Left kidney (tissue), 2 donors: Measurements from ENCODE around the gene CYP24A1. TPM values are rescaled to one million over a fixed set of nuclear protein-coding genes. Genes with fewer than 3 reads are reported as not detected.

Experiments used
- DNase-seq: peaks from one replicate; pipeline ENCODE4 v3.0.0-alpha.2; 2013
- polyA plus RNA-seq: library from polyadenylated mRNA; unstranded; fragments of 120-200 nt; gene quantifications from one replicate; pipeline ENCODE4 v1.2.1, GENCODE V29; 2013; ENCODE audit not compliant: insufficient read length

Gene CYP24A1
- polyA plus RNA-seq, 1 donor, result 2.9 TPM

DNA sequence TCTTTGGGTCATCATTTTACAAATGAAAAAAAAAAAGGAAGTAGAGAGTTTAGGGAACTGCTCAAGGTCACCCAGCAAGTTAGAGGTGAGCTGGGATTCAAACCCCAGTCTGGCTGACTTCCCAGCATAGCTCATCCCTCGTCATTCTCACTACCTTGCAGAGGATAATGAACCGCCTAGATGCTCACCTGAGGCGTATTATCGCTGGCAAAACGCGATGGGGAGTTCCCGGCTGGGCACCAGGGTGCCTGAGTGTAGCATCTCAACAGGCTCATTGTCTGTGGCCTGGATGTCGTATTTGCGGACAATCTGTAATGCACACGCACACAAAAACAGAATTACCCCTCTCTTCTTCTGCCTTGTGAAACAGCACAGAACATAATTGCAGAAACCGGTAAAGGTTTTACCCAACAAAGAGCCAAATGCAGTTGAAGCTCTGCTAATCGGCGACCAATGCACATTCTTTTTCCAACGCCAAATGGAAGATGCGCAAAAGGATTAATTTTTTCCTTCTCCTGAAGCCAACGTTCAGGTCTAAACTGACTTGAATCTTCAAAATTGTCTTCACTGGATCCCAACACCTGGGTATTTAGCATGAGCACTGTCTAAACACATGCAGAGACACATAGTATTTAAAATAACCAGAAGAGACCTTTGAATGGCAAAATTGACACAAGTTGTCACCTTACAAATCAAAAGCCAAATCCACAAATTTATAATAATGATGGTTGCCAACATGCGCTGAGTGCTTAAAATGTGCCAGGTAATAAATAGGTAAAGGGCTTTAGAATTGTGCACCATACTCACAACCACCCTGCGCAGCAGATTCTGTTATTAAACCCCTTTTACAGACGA is 16.6 kb downstream of the CYP24A1 start:
- no peak for DNase-seq

DNA sequence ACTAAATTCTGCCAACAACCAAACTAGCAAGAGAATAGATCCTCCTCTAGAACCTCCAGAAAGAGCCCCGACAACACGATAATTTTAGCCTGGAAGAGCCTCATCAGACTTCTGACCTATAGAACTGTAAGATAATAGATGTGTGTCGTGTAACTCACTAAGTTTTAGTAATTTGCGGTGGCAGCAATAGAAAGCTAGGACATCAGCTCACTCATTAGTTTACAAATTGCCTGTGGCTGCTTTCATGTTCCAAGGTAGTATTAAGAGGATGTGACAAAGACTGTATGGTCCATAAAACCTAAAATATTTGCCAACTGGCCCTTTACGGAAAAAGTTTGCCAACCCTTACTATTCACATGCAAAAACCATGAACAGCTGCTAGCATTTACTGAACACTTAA is 17.3 kb downstream of the CYP24A1 start:
- DNase-seq, result no peak

DNA sequence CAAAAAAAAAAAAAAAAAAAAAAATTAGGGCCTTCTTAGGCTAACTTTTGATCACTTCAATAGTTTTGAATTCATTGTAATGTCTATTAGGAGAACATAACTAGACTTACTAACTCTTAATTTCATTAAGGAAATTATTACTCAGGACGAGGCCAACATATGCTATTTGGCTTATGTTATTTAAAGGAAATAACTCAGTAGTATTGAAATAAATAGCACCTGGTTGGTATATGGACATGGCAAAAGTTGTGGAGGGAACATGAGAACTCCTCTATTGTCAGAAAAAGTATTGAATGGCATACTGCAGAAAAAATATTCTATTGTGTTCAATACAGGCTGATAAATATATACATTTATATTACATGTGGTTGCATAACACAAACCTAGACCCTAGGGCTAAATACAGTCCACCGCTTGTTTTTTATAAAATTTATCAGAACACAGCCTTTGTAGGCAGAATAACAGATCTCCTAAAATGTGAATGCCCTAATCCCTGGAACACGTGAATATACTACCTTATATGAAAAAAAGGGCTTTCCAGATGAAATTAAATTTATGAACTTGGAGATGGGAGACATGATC is 18.0 kb downstream of the CYP24A1 start:
- DNase-seq, result no peak

DNA sequence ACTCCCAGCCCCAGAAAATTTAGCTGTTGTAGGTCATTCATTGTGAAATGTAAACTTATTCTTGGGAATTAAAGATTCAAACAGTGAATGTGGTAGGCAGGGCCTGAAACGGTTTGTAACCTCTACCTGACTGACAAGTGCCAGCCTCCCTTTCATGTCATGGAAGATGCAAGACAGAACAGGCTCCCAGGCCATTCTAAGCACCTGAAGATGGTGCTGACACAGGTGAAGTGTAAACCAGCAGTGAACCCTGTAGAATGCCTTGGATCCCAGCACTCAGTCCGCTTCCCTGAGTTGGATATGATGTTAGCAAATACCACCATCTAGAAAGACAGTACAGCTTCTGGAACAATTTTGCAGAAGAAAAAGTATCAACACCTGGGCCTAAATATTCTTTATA is 19.3 kb downstream of the CYP24A1 start:
- DNase-seq, result no peak

- no peak for DNase-seq
Observed at GRCh38 chr20:54153847-54154246, 19.9 kb downstream of the CYP24A1 start.

GRCh38 chr20:54153041-54153327 is 20.8 kb downstream of the CYP24A1 start:
- no peak for DNase-seq

DNA sequence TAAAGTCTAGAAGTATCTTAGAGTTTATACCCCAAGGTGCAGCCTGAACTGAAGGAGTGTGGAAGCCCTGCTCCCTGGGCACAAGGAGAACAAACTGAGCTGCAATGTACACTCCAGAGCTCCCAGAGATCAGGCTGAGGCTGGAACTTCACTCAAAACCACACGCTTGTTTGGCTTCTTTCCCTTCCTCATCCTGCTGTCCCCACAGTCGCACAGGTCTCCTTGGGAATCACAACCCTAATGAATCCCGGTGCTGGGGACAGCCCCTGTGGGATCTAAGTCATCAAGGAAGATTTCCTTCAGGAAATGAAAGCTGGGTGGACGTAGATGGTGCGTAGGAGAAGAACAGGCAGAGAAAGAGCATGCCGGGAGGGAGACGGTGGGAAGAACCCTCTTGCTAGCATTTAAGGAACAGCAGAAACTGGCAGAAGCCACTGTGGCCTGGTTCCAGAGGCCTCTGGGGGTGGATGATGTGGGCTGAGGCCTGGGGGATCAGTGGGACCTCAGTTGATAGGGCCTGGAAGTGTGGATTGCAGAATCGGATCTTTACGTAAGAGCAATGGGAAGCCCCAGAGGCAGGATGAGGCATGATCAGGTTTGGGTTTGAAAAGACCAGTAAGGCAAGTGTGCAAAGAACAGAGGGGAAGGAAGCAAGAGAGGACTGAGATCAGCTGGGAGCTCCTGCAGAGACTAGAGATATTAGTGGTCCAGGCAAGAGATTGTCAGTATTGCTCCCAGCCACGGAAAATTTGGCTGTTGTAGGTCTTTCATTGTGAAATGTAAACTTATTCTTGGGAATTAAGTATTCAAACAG is 21.4 kb downstream of the CYP24A1 start:
- DNase-seq, result no peak

DNA sequence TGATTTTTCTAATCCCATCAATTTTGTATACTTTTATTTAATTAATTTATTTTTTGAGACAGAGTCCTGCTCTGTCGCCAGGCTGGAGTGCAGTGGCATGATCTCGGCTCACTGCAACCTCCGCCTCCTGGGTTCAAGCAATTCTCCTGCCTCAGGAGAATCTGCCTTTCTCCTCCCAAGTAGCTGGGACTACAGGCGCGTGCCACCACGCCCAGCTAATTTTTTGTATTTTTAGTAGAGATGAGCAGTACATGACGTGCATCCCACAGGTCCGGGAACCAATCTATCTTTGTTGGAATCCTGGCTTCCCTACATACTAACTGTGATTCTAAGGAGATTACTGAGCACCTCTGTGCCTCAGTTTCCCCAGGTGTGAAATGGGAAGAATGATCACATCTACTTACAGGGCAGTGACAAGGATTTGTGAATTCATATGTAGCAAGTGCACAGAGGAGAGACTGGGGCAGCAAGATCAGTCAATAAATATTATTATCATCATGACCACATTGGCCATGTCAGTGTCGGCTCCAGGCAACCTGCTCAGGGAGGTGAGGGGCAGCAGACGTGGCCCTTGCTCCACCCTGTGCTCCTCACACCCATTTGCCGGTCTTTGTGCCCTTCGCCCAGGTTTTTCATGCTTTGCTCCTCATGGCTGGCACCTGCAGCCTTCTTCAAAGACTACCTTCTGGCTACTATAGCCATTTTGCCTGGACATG is 22.1 kb downstream of the CYP24A1 start:
- DNase-seq, result no peak

DNA sequence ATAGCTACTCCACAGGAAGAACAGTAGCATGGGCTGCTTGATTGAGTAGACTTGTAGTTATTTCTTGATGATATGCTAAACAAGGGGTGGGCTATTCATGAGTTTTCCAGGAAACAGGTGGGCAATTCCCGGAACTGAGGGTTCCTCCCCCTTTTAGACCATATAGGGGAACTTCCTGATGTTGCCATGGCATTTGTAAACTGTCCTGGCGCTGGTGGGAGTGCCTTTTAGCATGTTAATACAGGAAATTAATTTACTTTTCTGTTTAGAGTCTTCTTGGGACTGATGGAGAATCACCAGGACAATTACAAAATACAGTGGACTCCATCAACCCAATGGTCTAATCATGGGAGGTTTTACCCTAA is 22.7 kb downstream of the CYP24A1 start:
- DNase-seq, result no peak

- DNase-seq, result no peak
Observed at GRCh38 chr20:54149765-54150264, 24.0 kb downstream of the CYP24A1 start.

- DNase-seq, result no peak
Observed at GRCh38 chr20:54148947-54149764, 24.6 kb downstream of the CYP24A1 start.

DNA sequence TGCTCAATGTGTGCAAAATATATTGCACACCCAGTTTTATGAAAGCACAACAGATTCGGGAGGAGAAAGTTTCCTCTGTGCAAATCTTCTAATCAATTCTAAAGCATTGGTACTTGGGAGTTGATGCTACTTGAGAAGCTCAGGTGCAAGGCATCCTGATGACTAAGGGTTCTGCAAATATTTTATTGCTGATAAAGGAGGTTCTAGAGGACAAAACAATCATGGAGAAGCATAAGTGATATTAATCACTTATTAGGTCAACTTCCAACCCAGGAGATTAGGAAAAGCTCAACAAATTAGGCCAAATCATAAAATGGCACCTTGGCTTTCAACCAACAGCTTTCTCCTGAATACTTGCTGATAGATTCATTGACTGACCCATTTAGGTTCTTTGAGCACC is 27.1 kb downstream of the CYP24A1 start:
- DNase-seq, result no peak

GRCh38 chr20:54144847-54145414 is 28.9 kb downstream of the CYP24A1 start:
- no peak for DNase-seq

GRCh38 chr20:54140927-54141566 is 32.7 kb downstream of the CYP24A1 start:
- no peak for DNase-seq

DNA sequence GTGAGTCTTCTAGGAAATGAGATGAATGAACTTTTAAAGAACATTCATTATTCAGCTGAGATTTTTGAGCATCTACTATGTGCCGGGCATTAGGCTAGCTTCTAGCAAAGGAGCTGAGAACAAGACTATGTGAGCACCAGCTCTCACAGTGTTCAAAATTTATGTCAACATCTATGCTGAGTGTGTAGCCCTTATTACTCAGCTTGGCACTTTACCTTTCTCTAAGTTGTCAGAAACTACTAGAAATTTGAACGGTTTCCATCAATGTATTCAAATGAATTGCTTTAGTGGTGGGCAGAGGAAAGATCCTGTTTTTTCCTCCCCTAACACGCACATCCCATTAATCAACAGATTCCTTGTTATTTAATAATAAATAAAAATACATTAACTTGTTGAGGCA is 33.3 kb downstream of the CYP24A1 start:
- DNase-seq, result no peak

GRCh38 chr20:54140067-54140466 is 33.7 kb downstream of the CYP24A1 start:
- DNase-seq, result no peak

DNA sequence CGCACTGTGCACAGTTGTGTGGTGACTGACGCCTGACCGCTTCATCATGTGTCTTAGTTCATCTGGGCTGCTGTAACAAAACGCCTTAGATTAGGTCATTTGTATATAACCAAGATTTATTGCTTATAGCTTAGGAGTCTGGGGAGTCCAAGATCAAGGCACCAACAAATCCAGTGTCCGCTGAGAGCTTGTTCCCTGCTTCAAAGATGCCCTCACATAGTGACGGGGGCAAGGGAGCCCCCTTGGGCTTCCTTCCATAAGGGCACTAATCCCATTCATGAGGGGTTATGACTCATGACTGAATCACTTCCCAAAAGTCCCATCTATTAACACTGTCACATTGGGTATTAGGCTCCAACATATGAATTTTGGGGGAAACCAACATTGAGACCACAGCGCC is 34.6 kb downstream of the CYP24A1 start:
- DNase-seq, result no peak

DNA sequence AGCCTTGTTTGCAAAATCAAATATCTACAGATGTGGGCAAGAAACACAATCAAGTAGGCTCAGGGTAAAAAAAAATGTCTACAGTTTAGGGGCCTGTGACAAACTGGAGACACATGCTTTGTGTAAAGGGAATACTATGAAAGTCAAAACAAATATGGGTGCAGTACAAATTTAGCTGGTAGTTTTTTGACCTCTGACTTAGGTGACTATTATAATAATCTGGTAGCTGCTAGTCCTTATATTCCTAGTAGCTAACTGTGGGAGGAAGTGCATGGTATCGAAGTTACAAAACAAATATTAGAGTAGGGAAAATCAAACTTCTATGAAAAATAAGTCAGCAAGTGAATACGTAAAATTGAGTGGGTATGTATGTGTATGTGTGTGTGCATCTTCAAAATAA is 35.4 kb downstream of the CYP24A1 start:
- DNase-seq, result no peak

GRCh38 chr20:54137115-54137514 is 36.7 kb downstream of the CYP24A1 start:
- no peak for DNase-seq

DNA sequence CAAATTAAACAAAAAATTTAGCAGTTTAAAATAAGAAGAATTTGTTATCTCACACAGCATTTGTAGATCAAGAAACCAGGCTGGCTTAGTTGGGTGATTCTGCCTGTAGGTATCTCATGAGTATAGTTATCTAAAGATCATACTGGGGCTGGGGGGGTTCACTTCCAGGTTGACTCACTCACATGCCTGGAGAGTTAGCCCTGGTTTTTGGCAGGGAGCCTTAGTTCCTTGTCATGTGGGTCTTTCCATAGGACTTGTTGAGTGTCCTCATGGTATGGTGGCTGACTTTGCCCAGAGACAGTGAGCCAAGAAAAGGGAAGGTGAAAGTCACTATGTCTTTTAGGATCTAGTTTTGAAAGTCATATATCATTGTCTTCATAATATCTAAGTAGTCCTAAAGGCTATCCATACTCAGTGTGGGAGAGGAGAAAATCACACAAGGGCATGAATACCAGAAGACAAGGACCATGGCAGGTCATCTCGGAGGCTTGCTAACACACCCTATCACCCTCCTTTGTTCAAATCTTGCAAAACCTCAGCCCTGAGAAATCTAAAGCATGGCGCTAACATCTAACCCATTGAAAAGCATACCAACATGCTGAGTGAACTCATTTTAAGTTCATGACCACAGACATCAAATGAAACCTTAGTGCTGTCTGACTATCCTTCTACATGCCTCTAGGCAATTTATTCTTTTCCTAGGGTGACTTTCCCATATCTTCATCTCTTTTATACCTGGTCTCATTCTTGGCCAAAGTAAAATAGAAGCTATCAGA is 39.2 kb downstream of the CYP24A1 start:
- no peak for DNase-seq
